ENCODE data around the gene TMTC2.

TMTC2 gene

GRCh38 chr12:83031196-83031595 is 344.5 kb downstream of the TMTC2 start:
- no peaks in the 10 kb centered on the region for H3K9me3 ChIP-seq (ENCODE audit: low read length)
- H3K79me2 ChIP-seq (ENCODE audit: insufficient read depth, low read length) = no peaks in the 10 kb centered on the region
- no peaks in the 10 kb centered on the region for H3K36me3 ChIP-seq (ENCODE audit: insufficient read depth, low read length)
- H3K4me3 ChIP-seq (ENCODE audit: low read depth, low read length, poor library complexity, severe bottlenecking) = no peak overlapping the region
- no peaks in the 10 kb centered on the region for H3K4me1 ChIP-seq (ENCODE audit: insufficient read depth, low read length, severe bottlenecking)
- no peaks in the 10 kb centered on the region for H3K27me3 ChIP-seq (ENCODE audit: insufficient read depth, low read length)
- H3K4me2 ChIP-seq (ENCODE audit: low read length) = no peak overlapping the region
- H2AFZ ChIP-seq (ENCODE audit: low read length) = no peak overlapping the region
- H3K9ac ChIP-seq (ENCODE audit: low read length) = no peak overlapping the region
- H4K20me1 ChIP-seq (ENCODE audit: insufficient read depth, low read length) = no peaks in the 10 kb centered on the region
- no peaks in the 10 kb centered on the region for H3F3A ChIP-seq (ENCODE audit: insufficient read depth, low read length)
- TF ChIP-seq CTCF (IDR thresholded peaks at IDR 0.05; ENCODE audit: low read length) (no peak), EZH2 (IDR thresholded peaks at IDR 0.05; ENCODE audit: borderline replicate concordance, low read length) (no peak)
- H3K9me2 ChIP-seq (ENCODE audit: low read depth, low read length) = no peaks in the 10 kb centered on the region
- H3K27ac ChIP-seq (ENCODE audit: low read depth, low read length, poor library complexity, severe bottlenecking) = no peak overlapping the region

- Histone ChIP-seq H3K9ac (ENCODE audit: low read length) (no peak overlapping the region), H2AFZ (ENCODE audit: low read length) (no peak overlapping the region), H3K36me3 (ENCODE audit: insufficient read depth, low read length) (no peaks in the 10 kb centered on the region), H3K27me3 (ENCODE audit: insufficient read depth, low read length) (no peaks in the 10 kb centered on the region), H3K4me3 (ENCODE audit: low read depth, low read length, poor library complexity, severe bottlenecking) (no peak overlapping the region), H3K27ac (ENCODE audit: low read depth, low read length, poor library complexity, severe bottlenecking) (no peak overlapping the region), H4K20me1 (ENCODE audit: insufficient read depth, low read length) (no peaks in the 10 kb centered on the region), H3K9me2 (ENCODE audit: low read depth, low read length) (no peaks in the 10 kb centered on the region), H3K4me2 (ENCODE audit: low read length) (no peak overlapping the region), H3K79me2 (ENCODE audit: insufficient read depth, low read length) (no peaks in the 10 kb centered on the region), H3K9me3 (ENCODE audit: low read length) (no peaks in the 10 kb centered on the region), H3K4me1 (ENCODE audit: insufficient read depth, low read length, severe bottlenecking) (no peaks in the 10 kb centered on the region), H3F3A (ENCODE audit: insufficient read depth, low read length) (no peaks in the 10 kb centered on the region)
- TF ChIP-seq EZH2 (IDR thresholded peaks at IDR 0.05; ENCODE audit: borderline replicate concordance, low read length) (no peak), CTCF (IDR thresholded peaks at IDR 0.05; ENCODE audit: low read length) (no peak)
Measured at GRCh38 chr12:83036847-83037246, 350.1 kb downstream of the TMTC2 start.

GRCh38 chr12:83039413-83039812 is 352.7 kb downstream of the TMTC2 start:
- H3K4me2 ChIP-seq (ENCODE audit: low read length) = no peak overlapping the region
- H3K9me3 ChIP-seq (ENCODE audit: low read length) = no peaks in the 10 kb centered on the region
- H2AFZ ChIP-seq (ENCODE audit: low read length) = no peak overlapping the region
- no peaks in the 10 kb centered on the region for H3K27me3 ChIP-seq (ENCODE audit: insufficient read depth, low read length)
- H4K20me1 ChIP-seq (ENCODE audit: insufficient read depth, low read length) = no peaks in the 10 kb centered on the region
- no peaks in the 10 kb centered on the region for H3K9me2 ChIP-seq (ENCODE audit: low read depth, low read length)
- H3K27ac ChIP-seq (ENCODE audit: low read depth, low read length, poor library complexity, severe bottlenecking) = no peak overlapping the region
- H3K9ac ChIP-seq (ENCODE audit: low read length) = no peak overlapping the region
- no peak overlapping the region for H3K4me3 ChIP-seq (ENCODE audit: low read depth, low read length, poor library complexity, severe bottlenecking)
- no peaks in the 10 kb centered on the region for H3F3A ChIP-seq (ENCODE audit: insufficient read depth, low read length)
- H3K79me2 ChIP-seq (ENCODE audit: insufficient read depth, low read length) = no peaks in the 10 kb centered on the region
- H3K4me1 ChIP-seq (ENCODE audit: insufficient read depth, low read length, severe bottlenecking) = no peaks in the 10 kb centered on the region
- no peaks in the 10 kb centered on the region for H3K36me3 ChIP-seq (ENCODE audit: insufficient read depth, low read length)
- TF ChIP-seq CTCF (IDR thresholded peaks at IDR 0.05; ENCODE audit: low read length) (no peak), EZH2 (IDR thresholded peaks at IDR 0.05; ENCODE audit: borderline replicate concordance, low read length) (no peak)
